Progenitor cell of endocrine pancreas (in vitro differentiated cells): Measurements from ENCODE around the gene PNPLA3. TPM values are rescaled to one million over a fixed set of nuclear protein-coding genes. Genes with fewer than 3 reads are reported as not detected.

ENCODE experiments used
- DNase-seq: peaks from one replicate; pipeline ENCODE4 v3.0.0; 2021; ENCODE audit warnings: low spot score; ENCODE audit not compliant: unreplicated experiment
- H3K27ac Mint-ChIP-seq: 2 replicates; pipeline ENCODE4 v1.8.0; 2021; ENCODE audit warnings: mild to moderate bottlenecking, moderate library complexity, mixed read lengths
- H3K27me3 Mint-ChIP-seq: 2 replicates; pipeline ENCODE4 v1.8.0; 2021; ENCODE audit warnings: mixed read lengths
- H3K36me3 Mint-ChIP-seq: 2 replicates; pipeline ENCODE4 v1.8.0; 2022; ENCODE audit warnings: mixed read lengths; ENCODE audit not compliant: insufficient read depth
- H3K4me1 Mint-ChIP-seq: 2 replicates; pipeline ENCODE4 v1.8.0; 2021; ENCODE audit warnings: low read depth, mixed read lengths
- H3K4me3 Mint-ChIP-seq: 2 replicates; pipeline ENCODE4 v1.8.0; 2021; ENCODE audit warnings: low read depth, mild to moderate bottlenecking, moderate library complexity, mixed read lengths
- H3K9me3 Mint-ChIP-seq: 2 replicates; pipeline ENCODE4 v1.8.0; 2021; ENCODE audit warnings: low read depth, mixed read lengths
- CTCF ChIP-seq: fragments of 200-600 bp; sonication (generic); IDR thresholded peaks from one replicate; pipeline ENCODE4 v1.5.0; 2021; ENCODE audit warnings: antibody characterized with exemption, mild to moderate bottlenecking; ENCODE audit not compliant: unreplicated experiment
- total RNA-seq: library from RNA; stranded (reverse); gene quantifications from 2 replicates; pipeline ENCODE4 v1.2.1, GENCODE V29; 2021

PNPLA3 gene
- total RNA-seq, 1 donor from 2014 or later = 11.4 TPM

- Mint-ChIP-seq H3K36me3 (no peaks in the 10 kb centered on the region), H3K4me1 (no peaks in the 10 kb centered on the region), H3K9me3 (no peaks in the 10 kb centered on the region), H3K27ac (no peak overlapping the region), H3K4me3 (no peak overlapping the region), H3K27me3 (peaks cover 23% of the 10 kb centered on the region)
- no peak for TF ChIP-seq CTCF
- no peak for DNase-seq
Observed at GRCh38 chr22:43879901-43880540, 43.6 kb upstream of the PNPLA3 start.

GRCh38 chr22:43880541-43880991 lies 43.0 kb upstream of the PNPLA3 start:
- no peak overlapping the region for H3K27ac Mint-ChIP-seq
- H3K36me3 Mint-ChIP-seq = no peaks in the 10 kb centered on the region
- no peaks in the 10 kb centered on the region for H3K4me1 Mint-ChIP-seq
- no peak for DNase-seq
- H3K27me3 Mint-ChIP-seq = peaks cover 20% of the 10 kb centered on the region
- no peaks in the 10 kb centered on the region for H3K9me3 Mint-ChIP-seq
- TF ChIP-seq CTCF = no peak
- no peak overlapping the region for H3K4me3 Mint-ChIP-seq

- Mint-ChIP-seq H3K36me3 (no peaks in the 10 kb centered on the region), H3K27ac (no peak overlapping the region), H3K4me3 (no peak overlapping the region), H3K27me3 (peaks cover 18% of the 10 kb centered on the region), H3K4me1 (no peaks in the 10 kb centered on the region), H3K9me3 (no peaks in the 10 kb centered on the region)
- TF ChIP-seq CTCF = no peak
- no peak for DNase-seq
Observed at GRCh38 chr22:43881091-43882061, 42.2 kb upstream of the PNPLA3 start.

- no peak for DNase-seq
- Mint-ChIP-seq H3K4me1 (no peaks in the 10 kb centered on the region), H3K27me3 (peaks cover 24% of the 10 kb centered on the region), H3K4me3 (no peak overlapping the region), H3K36me3 (no peaks in the 10 kb centered on the region), H3K27ac (no peak overlapping the region), H3K9me3 (no peaks in the 10 kb centered on the region)
- TF ChIP-seq CTCF = no peak
Observed at GRCh38 chr22:43882122-43882767, 41.4 kb upstream of the PNPLA3 start.

GRCh38 chr22:43883012-43883661 lies 40.5 kb upstream of the PNPLA3 start:
- H3K9me3 Mint-ChIP-seq = no peaks in the 10 kb centered on the region
- TF ChIP-seq CTCF = peak; percentile 76
- no peaks in the 10 kb centered on the region for H3K4me1 Mint-ChIP-seq
- no peak overlapping the region for H3K4me3 Mint-ChIP-seq
- peaks cover 27% of the 10 kb centered on the region for H3K27me3 Mint-ChIP-seq
- H3K36me3 Mint-ChIP-seq = no peaks in the 10 kb centered on the region
- H3K27ac Mint-ChIP-seq = no peak overlapping the region
- peak; percentile 52 for DNase-seq
